SJCRH30 (cell line): ENCODE measurements around the gene MOG. TPM values are rescaled to one million over a fixed set of nuclear protein-coding genes. Genes with fewer than 3 reads are reported as not detected.
A peak's percentile ranks its signal among the peaks of the same experiment; 100 is the strongest.

Experiments
- DNase-seq, 2 experiments: peaks; one replicate each; pipeline ENCODE4 v3.0.0-alpha.2; 2015 to 2020
- H3K27ac ChIP-seq: fragments of 250-450 bp; sonication (Bioruptor Pico); 2 replicates; pipeline ENCODE4 v1.5.1; 2020; ENCODE audit warnings: mild to moderate bottlenecking, moderate library complexity
- H3K27me3 ChIP-seq: fragments of 250-450 bp; sonication (Bioruptor Pico); 2 replicates; pipeline ENCODE4 v1.5.1; 2020; ENCODE audit warnings: mild to moderate bottlenecking, moderate library complexity
- H3K36me3 ChIP-seq: fragments of 250-450 bp; sonication (Bioruptor Pico); 2 replicates; pipeline ENCODE4 v1.5.1; 2020; ENCODE audit warnings: mild to moderate bottlenecking, moderate library complexity
- H3K4me1 ChIP-seq: fragments of 250-450 bp; sonication (Bioruptor Pico); 2 replicates; pipeline ENCODE4 v1.5.1; 2020; ENCODE audit warnings: mild to moderate bottlenecking, moderate library complexity
- H3K4me3 ChIP-seq: fragments of 250-450 bp; sonication (Bioruptor Pico); 2 replicates; pipeline ENCODE4 v1.5.1; 2020; ENCODE audit warnings: mild to moderate bottlenecking, moderate library complexity
- H3K9me3 ChIP-seq: fragments of 250-450 bp; sonication (Bioruptor Pico); replicated peaks from 2 replicates; pipeline ENCODE4 v1.5.1; 2020; ENCODE audit warnings: mild to moderate bottlenecking, moderate library complexity
- total RNA-seq: library from RNA; depleted of rRNA; stranded (reverse); fragments of >200 nt; shearing (Covaris generic); gene quantifications from 2 replicates; pipeline ENCODE4 v1.2.3, GENCODE V29; 2014; rRNA removed

MOG gene
- not detected in 2 replicates for total RNA-seq

DNA sequence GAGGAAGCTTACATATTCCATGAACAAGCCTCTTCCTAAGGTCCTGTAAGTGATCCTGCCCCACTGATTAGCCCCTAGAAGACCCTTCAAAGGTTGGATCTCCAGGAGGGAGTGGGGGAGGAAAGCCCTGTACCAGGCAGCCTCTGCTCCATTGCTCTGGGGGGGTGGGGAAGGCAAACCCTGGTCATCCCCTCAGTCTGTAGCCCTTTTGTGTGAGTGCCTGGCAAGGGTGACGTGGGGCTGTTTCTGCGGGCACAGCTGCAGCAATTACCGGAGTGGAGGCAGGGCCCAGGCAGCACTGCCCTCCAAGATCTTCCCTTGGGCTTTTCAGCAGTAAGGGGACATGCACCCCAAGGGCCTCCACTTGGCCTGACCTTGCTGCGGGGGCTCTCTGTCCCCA is at the start of gene MOG:
Gene MOG (plus strand): TSS at position 295 of the 400 bp plus-strand sequence. CDS start 118 bp downstream, outside the sequence.
- H3K4me1 ChIP-seq, result no peaks in the 10 kb centered on the region
- peak in 1 of 2 experiments; percentile 7 for DNase-seq
- no peak within 1 kb of the TSS for H3K27ac ChIP-seq
- H3K4me3 ChIP-seq, result no peak within 1 kb of the TSS
- no peaks in the 10 kb centered on the region for H3K9me3 ChIP-seq
- no peaks in the 10 kb centered on the region; the same call in 1 of the 2 replicates for H3K27me3 ChIP-seq
- H3K36me3 ChIP-seq, result no peaks in the 10 kb centered on the region

- no peak for DNase-seq
- H3K4me1 ChIP-seq, result no peaks in the 10 kb centered on the region
- no peak overlapping the region for H3K4me3 ChIP-seq
- H3K27me3 ChIP-seq, result no peaks in the 10 kb centered on the region
- H3K36me3 ChIP-seq, result peaks cover 14% of the 10 kb centered on the region
- H3K27ac ChIP-seq, result no peak overlapping the region
- no peaks in the 10 kb centered on the region for H3K9me3 ChIP-seq
Observed at GRCh38 chr6:29608131-29608530, 48.8 kb upstream of the MOG start.

DNA sequence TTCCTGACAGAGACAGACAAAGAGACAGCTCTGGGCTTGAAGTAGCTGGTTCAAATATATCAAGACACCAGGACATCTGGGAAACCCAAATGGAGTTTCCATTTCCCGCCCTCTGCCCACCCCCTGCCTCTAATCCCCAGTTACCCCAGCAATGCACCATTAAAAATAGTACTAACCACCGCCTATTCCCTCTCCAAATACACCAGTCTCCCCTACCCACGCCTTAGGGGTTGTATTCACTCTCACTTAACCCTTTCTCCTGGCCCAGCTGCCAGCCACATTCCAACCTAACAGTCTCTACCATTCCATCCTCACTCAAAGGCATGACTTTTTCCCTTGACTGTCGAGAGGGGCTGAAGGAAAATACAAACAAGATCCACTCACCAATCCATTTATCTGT is 46.4 kb upstream of the MOG start:
- Histone ChIP-seq H3K4me1 (no peaks in the 10 kb centered on the region), H3K4me3 (no peak overlapping the region), H3K9me3 (no peaks in the 10 kb centered on the region), H3K36me3 (peaks cover 16% of the 10 kb centered on the region), H3K27ac (no peak overlapping the region), H3K27me3 (no peaks in the 10 kb centered on the region)
- no peak for DNase-seq

- H3K27ac ChIP-seq, result no peak overlapping the region
- H3K4me1 ChIP-seq, result no peaks in the 10 kb centered on the region
- H3K9me3 ChIP-seq, result no peaks in the 10 kb centered on the region
- no peak overlapping the region for H3K4me3 ChIP-seq
- no peaks in the 10 kb centered on the region for H3K27me3 ChIP-seq
- DNase-seq, result no peak
- peaks cover 16% of the 10 kb centered on the region for H3K36me3 ChIP-seq
Observed at GRCh38 chr6:29611426-29611825, 45.5 kb upstream of the MOG start.

- no peak for DNase-seq
- Histone ChIP-seq H3K4me1 (no peaks in the 10 kb centered on the region), H3K36me3 (peaks cover 2% of the 10 kb centered on the region)
Observed at GRCh38 chr6:29617782-29618554, 38.9 kb upstream of the MOG start.

DNA sequence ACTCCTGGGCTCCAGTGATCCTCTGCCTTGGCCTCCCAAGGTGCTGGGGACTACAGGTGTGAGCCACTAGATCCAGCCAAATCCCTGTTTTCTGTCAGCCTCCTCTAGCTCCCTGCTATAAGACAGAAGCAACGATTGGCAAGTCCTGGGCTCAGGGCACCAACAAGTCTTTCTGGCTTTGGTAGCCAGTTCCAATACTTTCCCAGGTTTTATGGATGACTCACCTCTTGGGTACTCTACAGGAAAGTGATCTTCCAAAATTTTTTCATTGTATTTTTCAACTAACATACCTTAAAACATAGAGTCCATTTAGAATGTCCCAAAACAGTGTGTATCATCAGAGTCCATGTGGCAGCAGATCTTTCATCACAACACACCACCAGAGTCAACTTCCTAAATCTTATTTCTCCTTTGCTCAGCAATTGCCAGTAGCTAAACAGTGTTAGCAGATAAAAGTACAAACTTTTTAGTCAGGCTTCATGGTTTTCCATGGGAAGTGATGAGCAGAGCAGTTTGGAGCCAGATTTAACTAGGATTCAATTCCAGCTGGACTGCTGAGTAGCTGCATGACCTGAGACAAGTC is 37.2 kb upstream of the MOG start:
- no peak overlapping the region for H3K4me3 ChIP-seq
- H3K4me1 ChIP-seq, result no peaks in the 10 kb centered on the region
- no peaks in the 10 kb centered on the region for H3K9me3 ChIP-seq
- DNase-seq, result no peak
- no peak overlapping the region for H3K27ac ChIP-seq
- H3K36me3 ChIP-seq, result no peaks in the 10 kb centered on the region; the same call in 1 of the 2 replicates
- H3K27me3 ChIP-seq, result no peaks in the 10 kb centered on the region

More at GRCh38 chr6:29617782-29618554, 38.9 kb upstream of the MOG start:
- Histone ChIP-seq H3K27me3 (no peaks in the 10 kb centered on the region), H3K4me3 (no peak overlapping the region), H3K27ac (no peak overlapping the region), H3K9me3 (no peaks in the 10 kb centered on the region)

- H3K4me3 ChIP-seq, result no peak overlapping the region
- no peak for DNase-seq
- H3K36me3 ChIP-seq, result no peaks in the 10 kb centered on the region; the same call in 1 of the 2 replicates
- H3K4me1 ChIP-seq, result no peaks in the 10 kb centered on the region
- H3K27ac ChIP-seq, result no peak overlapping the region
- no peaks in the 10 kb centered on the region for H3K27me3 ChIP-seq
- no peaks in the 10 kb centered on the region for H3K9me3 ChIP-seq
Observed at GRCh38 chr6:29620630-29621029, 36.3 kb upstream of the MOG start.

- no peak for DNase-seq
- Histone ChIP-seq H3K4me3 (no peak overlapping the region), H3K4me1 (no peaks in the 10 kb centered on the region), H3K9me3 (no peaks in the 10 kb centered on the region), H3K36me3 (no peaks in the 10 kb centered on the region), H3K27ac (no peak overlapping the region), H3K27me3 (no peaks in the 10 kb centered on the region)
Observed at GRCh38 chr6:29624520-29624961, 32.4 kb upstream of the MOG start.

- Histone ChIP-seq H3K27me3 (no peaks in the 10 kb centered on the region), H3K36me3 (no peaks in the 10 kb centered on the region), H3K27ac (no peak overlapping the region), H3K9me3 (no peaks in the 10 kb centered on the region), H3K4me1 (no peaks in the 10 kb centered on the region), H3K4me3 (no peak overlapping the region)
- no peak for DNase-seq
Observed at GRCh38 chr6:29625337-29625930, 31.5 kb upstream of the MOG start.

DNA sequence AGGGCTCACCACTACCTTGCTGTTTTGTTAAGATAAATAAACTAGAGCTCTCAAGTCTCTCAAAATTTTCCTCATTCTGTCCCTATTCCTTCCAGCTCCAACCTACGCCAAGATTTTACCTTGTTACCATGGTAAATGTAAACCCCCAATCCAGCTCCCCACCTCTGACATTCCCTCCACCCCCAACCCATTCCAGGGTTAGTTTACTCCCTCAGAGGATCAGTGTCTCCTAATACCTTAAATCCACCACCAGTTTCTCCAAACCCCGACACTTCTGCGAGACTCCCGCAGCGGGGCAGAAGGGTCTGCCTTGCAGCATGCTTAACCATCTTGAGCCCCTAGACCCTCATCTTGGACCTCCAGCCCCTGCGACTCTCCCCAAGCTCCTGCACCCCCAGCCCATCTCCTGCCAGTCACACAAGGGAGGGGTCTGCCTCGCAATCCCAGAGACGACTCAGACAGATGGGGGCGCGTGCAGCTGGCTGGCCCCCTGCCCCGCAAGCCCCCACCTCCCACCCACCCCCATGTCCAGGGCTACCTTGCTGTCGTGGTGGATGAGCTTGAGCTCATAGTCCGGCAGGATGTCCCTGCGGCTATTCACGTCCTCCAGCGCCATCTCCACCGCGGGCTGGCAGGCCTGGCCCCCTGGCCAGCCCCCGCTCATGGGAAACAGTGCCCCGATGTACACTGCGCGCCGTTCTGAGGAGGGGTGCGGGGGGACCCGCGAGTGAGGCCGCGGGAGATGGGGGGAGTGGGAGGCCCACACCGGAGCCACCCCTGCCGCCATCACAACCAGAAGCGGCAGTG is 29.7 kb upstream of the MOG start:
- Histone ChIP-seq H3K4me3 (no peak overlapping the region), H3K36me3 (no peaks in the 10 kb centered on the region), H3K4me1 (no peaks in the 10 kb centered on the region), H3K9me3 (no peaks in the 10 kb centered on the region), H3K27ac (no peak overlapping the region), H3K27me3 (no peaks in the 10 kb centered on the region)
- no peak for DNase-seq

GRCh38 chr6:29627755-29628418 is 29.0 kb upstream of the MOG start:
- Histone ChIP-seq H3K36me3 (no peaks in the 10 kb centered on the region), H3K4me3 (peak overlapping the region; percentile 35), H3K27ac (no peak overlapping the region), H3K9me3 (no peaks in the 10 kb centered on the region), H3K4me1 (no peaks in the 10 kb centered on the region), H3K27me3 (no peaks in the 10 kb centered on the region)
- DNase-seq, result peak; percentile 18 to 30

- Histone ChIP-seq H3K27me3 (no peaks in the 10 kb centered on the region), H3K4me3 (peak overlapping the region; percentile 35), H3K4me1 (no peaks in the 10 kb centered on the region), H3K9me3 (no peaks in the 10 kb centered on the region), H3K36me3 (no peaks in the 10 kb centered on the region), H3K27ac (no peak overlapping the region)
- peak; percentile 38 to 43 for DNase-seq
Observed at GRCh38 chr6:29628419-29629281, 28.2 kb upstream of the MOG start.

DNA sequence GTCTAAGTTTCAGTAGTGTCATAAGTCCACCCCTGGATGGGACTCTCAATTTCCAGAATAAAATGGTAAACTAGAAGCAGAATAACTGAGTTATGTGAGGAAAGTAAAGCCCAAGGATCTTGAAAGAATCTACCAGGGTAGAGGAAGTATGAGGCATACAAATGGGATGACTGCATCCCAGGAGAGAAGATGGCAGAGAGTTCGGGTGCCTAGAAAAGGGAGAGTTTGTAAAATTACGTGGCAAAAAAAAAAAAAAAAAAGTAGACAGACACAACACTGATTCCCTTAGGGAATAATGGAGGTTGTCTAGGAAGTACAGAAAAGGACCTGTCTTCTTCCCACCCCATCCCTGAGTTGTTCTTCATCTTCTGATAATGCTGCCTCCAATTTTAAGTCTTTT is 27.3 kb upstream of the MOG start:
- Histone ChIP-seq H3K4me1 (no peaks in the 10 kb centered on the region), H3K4me3 (no peak overlapping the region), H3K36me3 (no peaks in the 10 kb centered on the region), H3K27me3 (no peaks in the 10 kb centered on the region), H3K9me3 (no peaks in the 10 kb centered on the region), H3K27ac (no peak overlapping the region)
- DNase-seq, result no peak
